ENCODE measurements around the gene TCP1.

DNA sequence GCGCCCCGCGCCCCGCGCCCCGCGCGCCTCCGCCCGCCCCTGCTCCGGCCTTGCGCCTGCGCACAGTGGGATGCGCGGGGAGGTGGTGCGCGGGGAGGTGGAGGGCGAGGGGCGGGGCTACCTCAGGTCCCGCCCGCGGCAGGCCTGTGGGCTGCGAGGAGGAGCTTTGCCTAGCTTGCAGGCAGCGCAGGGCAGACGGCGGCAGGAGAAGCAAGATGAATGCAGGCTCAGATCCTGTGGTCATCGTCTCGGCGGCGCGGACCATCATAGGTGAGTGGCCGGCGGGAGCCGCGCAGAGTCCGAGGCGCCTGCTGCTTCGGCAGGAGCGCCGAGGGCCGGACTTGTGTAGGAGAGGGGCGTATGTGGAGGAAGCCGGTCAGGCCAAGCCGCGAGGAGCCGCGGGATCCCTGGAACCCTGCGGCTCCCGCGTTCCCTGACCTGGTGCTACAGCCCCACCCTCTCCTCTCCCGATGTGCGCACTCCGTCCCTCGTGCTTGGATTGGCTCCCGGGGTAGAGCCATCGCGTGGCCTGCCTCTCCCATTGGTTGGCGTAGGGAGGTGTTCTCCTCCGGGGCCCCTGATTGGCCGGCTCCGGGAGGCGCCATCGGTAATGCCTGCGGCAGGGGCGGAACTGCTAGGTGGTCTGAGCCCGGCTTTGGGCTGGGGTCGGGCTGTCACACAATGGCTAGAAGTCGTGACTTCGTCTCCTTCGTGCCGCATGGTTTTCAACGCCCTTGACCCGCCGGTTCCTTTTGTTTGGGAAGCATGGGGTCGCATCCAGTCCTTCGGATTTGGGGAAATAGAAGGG lies 27.3 kb downstream of the TCP1 start, which contains the start of gene ACAT2:
- TF ChIP-seq CTCF (IDR thresholded peaks at IDR 0.05; ENCODE audit: insufficient read depth, low read length, poor library complexity, severe bottlenecking): no peak
- no peak for TF ChIP-seq EZH2phosphoT487 (conservative IDR thresholded peaks at IDR 0.05; ENCODE audit: low read length)

Measured in SU-DHL-6 (cell line).